MCF 10A (cell line): ENCODE data around the gene SORBS2. TPM values are rescaled to one million over a fixed set of nuclear protein-coding genes. Genes with fewer than 3 reads are reported as not detected.

ENCODE experiments used
- BruUV-seq: library from RNA; stranded (reverse); fragments of 400-500 nt; replicated peaks from 2 replicates; lab custom pipeline; 2021; lab: Mats Ljungman, UMichigan
- CTCF ChIA-PET: fragments of 300-600 bp; sonication (Branson Sonifier 250); formaldehyde crosslinking; extraction: SDS; loops from one replicate; lab custom pipeline; 2021; ENCODE audit warnings: antibody characterized with exemption, inconsistent platforms; lab: Yijun Ruan, JAX
- POLR2A ChIA-PET: fragments of 300-600, 350-650 bp; sonication (Branson Sonifier 250); formaldehyde crosslinking; extraction: SDS; loops from one replicate; lab custom pipeline; 2020; ENCODE audit warnings: antibody characterized with exemption, inconsistent platforms; lab: Yijun Ruan, JAX
- DNase-seq: peaks from one replicate; pipeline ENCODE4 v3.0.0-alpha.2; 2018; ENCODE audit not compliant: unreplicated experiment
- H3K27ac Mint-ChIP-seq: one replicate; pipeline ENCODE4 v1.8.0; 2022; ENCODE audit warnings: mild to moderate bottlenecking, low read depth, mixed read lengths; ENCODE audit not compliant: unreplicated experiment
- H3K27me3 Mint-ChIP-seq: one replicate; pipeline ENCODE4 v1.8.0; 2022; ENCODE audit warnings: mixed read lengths; ENCODE audit not compliant: insufficient read depth, unreplicated experiment
- H3K36me3 Mint-ChIP-seq: one replicate; pipeline ENCODE4 v1.8.0; 2022; ENCODE audit warnings: mild to moderate bottlenecking, moderate library complexity, mixed read lengths; ENCODE audit not compliant: insufficient read depth, unreplicated experiment
- H3K4me1 Mint-ChIP-seq: one replicate; pipeline ENCODE4 v1.8.0; 2022; ENCODE audit warnings: mixed read lengths; ENCODE audit not compliant: insufficient read depth, unreplicated experiment
- H3K4me3 Mint-ChIP-seq: one replicate; pipeline ENCODE4 v1.8.0; 2022; ENCODE audit warnings: mild to moderate bottlenecking, moderate library complexity, mixed read lengths; ENCODE audit not compliant: unreplicated experiment
- H3K9me3 Mint-ChIP-seq: one replicate; pipeline ENCODE4 v1.8.0; 2022; ENCODE audit warnings: mixed read lengths; ENCODE audit not compliant: unreplicated experiment
- CTCF ChIP-seq: fragments of 200-600 bp; IDR thresholded peaks from one replicate; pipeline ENCODE4 v1.8.0; 2022; ENCODE audit warnings: antibody characterized with exemption, mild to moderate bottlenecking; ENCODE audit not compliant: unreplicated experiment
- intact Hi-C: fragments of 100-400 bp; cut with micrococcal nuclease; formaldehyde crosslinking; loops from 2 replicates; pipeline ENCODE4 v1.14.1; 2022
- total RNA-seq: library from RNA; stranded (reverse); gene quantifications from 2 replicates; pipeline ENCODE4 v1.2.3, GENCODE V29; 2022

SORBS2 gene
- total RNA-seq, 1 experiment from 2014 or later = 19.3 TPM

DNA sequence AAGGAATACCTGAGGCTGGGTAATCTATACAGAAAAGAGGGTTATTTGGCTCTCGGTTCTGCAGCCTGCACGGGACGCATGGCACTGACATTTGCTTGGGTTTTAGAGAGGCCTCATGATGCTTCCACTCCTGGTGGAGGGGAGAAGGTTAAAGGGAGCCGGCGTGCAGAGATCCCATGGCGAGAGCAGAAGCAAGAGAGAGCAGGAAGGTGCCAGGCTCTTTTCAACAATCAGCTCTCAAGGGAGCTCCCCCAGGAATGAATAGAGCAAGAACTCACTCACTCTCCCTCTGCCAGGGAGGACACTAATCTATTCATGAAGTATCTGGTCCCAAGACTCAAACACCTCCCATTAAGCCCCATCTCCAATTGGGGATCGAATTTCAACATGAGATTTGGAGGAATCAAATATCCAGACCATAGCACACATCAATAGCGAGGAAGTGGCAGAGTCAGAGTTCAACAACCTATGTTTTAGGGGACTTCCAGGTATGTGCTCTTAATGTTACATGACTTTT is 109.8 kb downstream of the SORBS2 start:
- Mint-ChIP-seq H3K27me3 (no peaks in the 10 kb centered on the region), H3K4me1 (peaks cover 8% of the 10 kb centered on the region), H3K27ac (no peak overlapping the region), H3K36me3 (no peaks in the 10 kb centered on the region), H3K4me3 (no peak overlapping the region), H3K9me3 (no peaks in the 10 kb centered on the region)
- no peak for TF ChIP-seq CTCF
- DNase-seq = no peak
- no TSS peak for BruUV-seq
- ChIA-PET POLR2A (interaction anchor here (0.9 kb wide), 1 partner anchor 108 kb away, joined by 3 read pairs; no protein-coding TSS in a partner anchor), CTCF (no interaction called here)
- intact Hi-C loops = no loop called here

DNA sequence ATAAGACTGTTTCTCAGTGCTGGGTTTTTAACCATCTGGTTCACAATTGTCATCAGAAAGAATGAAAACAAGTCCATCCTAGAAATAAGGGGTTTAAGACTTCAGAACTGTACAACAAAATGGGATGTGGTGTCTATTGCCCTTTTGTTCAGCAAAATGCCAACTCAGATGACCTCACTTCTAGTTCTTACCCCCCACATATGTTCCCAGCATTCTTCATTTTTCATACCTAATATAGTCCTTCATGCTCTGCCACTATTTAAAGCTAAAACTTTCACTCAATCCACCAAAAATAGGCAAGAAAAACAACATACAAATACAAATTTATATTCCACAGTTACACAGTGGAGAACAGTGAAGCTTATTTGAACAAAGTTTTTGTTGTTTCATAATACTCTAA is 111.4 kb downstream of the SORBS2 start:
- TF ChIP-seq CTCF = no peak
- BruUV-seq = no TSS peak
- H3K4me3 Mint-ChIP-seq = no peak overlapping the region
- H3K4me1 Mint-ChIP-seq = peaks cover 8% of the 10 kb centered on the region
- H3K9me3 Mint-ChIP-seq = no peaks in the 10 kb centered on the region
- intact Hi-C loops = no loop called here
- ChIA-PET POLR2A (interaction anchor here (1.0 kb wide), 1 partner anchor 10 kb away, joined by 4 read pairs; no protein-coding TSS in a partner anchor), CTCF (interaction anchor here (0.6 kb wide), 1 partner anchor 126 kb away, joined by 4 read pairs; no protein-coding TSS in a partner anchor)
- no peak for DNase-seq
- H3K27ac Mint-ChIP-seq = peak overlapping the region; percentile 54
- H3K36me3 Mint-ChIP-seq = no peaks in the 10 kb centered on the region
- no peaks in the 10 kb centered on the region for H3K27me3 Mint-ChIP-seq

DNA sequence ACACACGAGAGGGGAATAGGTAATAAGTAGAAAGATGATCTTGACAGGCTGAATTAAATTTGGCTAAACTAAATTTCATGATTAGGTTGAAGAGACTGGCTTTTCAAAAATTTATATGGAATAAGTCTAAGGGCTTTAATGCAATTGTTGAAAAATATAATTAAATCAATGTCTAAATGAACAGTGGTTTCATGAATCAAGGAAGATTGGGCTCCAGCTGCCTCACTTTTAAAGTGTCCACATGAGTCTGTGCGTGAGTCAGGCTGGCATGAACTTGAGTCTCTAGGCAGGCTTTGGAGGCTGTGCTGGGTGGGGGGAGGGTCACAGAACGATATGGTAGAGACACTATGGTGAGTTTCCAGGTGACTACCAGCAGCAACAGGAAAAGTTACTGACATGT is 111.9 kb downstream of the SORBS2 start:
- H3K36me3 Mint-ChIP-seq = no peaks in the 10 kb centered on the region
- peak; percentile 43 for DNase-seq
- CTCF ChIA-PET = interaction anchor here (0.6 kb wide), 1 partner anchor 126 kb away, joined by 4 read pairs; no protein-coding TSS in a partner anchor

DNA sequence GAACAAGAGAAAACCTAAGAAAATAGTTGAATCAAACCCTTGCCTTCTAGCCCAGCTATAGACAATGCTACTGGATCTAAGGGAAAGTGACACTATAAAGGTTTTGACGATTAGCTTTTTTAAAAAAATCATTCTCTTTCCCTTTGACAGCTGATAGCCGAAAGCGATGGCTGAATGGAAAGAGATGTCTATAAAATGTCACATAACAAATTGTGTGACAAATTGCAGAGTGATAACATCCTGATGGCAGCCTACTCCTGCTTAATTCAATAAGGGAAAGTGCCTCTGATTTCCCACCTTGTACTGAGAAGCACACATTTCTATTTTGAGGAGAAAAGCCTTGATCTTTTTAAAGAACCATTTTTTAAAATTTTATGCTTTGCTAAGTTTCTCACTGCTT is 114.5 kb downstream of the SORBS2 start:
- Mint-ChIP-seq H3K36me3 (no peaks in the 10 kb centered on the region), H3K4me1 (peaks cover 8% of the 10 kb centered on the region), H3K27me3 (no peaks in the 10 kb centered on the region), H3K4me3 (no peak overlapping the region), H3K9me3 (no peaks in the 10 kb centered on the region), H3K27ac (no peak overlapping the region)
- TF ChIP-seq CTCF = no peak
- no TSS peak for BruUV-seq
- DNase-seq = no peak
- POLR2A ChIA-PET = interaction anchor here (0.6 to 1.1 kb wide), 2 partner anchors 12 to 984 kb away, joined by 3 read pairs; no protein-coding TSS in a partner anchor
- CTCF ChIA-PET = no interaction called here
- intact Hi-C loops = no loop called here

More for the DNA sequence above, 111.9 kb downstream of the SORBS2 start:
- no TSS peak for BruUV-seq
- Mint-ChIP-seq H3K27me3 (no peaks in the 10 kb centered on the region), H3K4me3 (no peak overlapping the region), H3K27ac (peak overlapping the region; percentile 54), H3K9me3 (no peaks in the 10 kb centered on the region), H3K4me1 (peaks cover 8% of the 10 kb centered on the region)
- intact Hi-C loops = no loop called here
- TF ChIP-seq CTCF = no peak
- POLR2A ChIA-PET = interaction anchor here (0.7 to 1.0 kb wide), 2 partner anchors 10 to 30 kb away, joined by 4 to 6 read pairs; no protein-coding TSS in a partner anchor
